ENCODE results near the gene MARVELD3. TPM values are rescaled to one million over a fixed set of nuclear protein-coding genes. Genes with fewer than 3 reads are reported as not detected.

The MARVELD3 gene
- total and polyA plus RNA-seq, 4 donors: 3.6 to 9.3 (median 8.2) TPM

GRCh38 chr16:71590584-71590983 is 35.4 kb upstream of the MARVELD3 start:
- H3K4me3 ChIP-seq: no peak overlapping the region
- H3K9ac ChIP-seq (ENCODE audit: insufficient read depth in 1 of 2, low read length in 2 of 2): no peak overlapping the region
- no peak for TF ChIP-seq CTCF (IDR thresholded peaks at IDR 0.05; ENCODE audit: control extremely low read depth, extremely low read depth)
- no peak for ATAC-seq (ENCODE audit: insufficient read depth, low FRiP score)
- H3K4me1 ChIP-seq (ENCODE audit: control insufficient read depth in 5 of 5, insufficient read depth in 5 of 5, low read length in 5 of 5): no peaks in the 10 kb centered on the region
- H3K9me3 ChIP-seq (ENCODE audit: control insufficient read depth in 4 of 4, insufficient read depth in 3 of 4, low read length in 3 of 4): no peaks in the 10 kb centered on the region
- WGBS, 2 donors: 82 to 83% methylated on average over 4 of the region's 4 CpGs
- no peaks in the 10 kb centered on the region for H3K27me3 ChIP-seq (ENCODE audit: control insufficient read depth in 3 of 3, insufficient read depth in 3 of 3, low read length in 2 of 3)
- DNase-seq: no peak
- no peaks in the 10 kb centered on the region for H3K36me3 ChIP-seq (ENCODE audit: control insufficient read depth in 4 of 4, insufficient read depth in 4 of 4, low read length in 4 of 4)
- no peak overlapping the region for H3K27ac ChIP-seq (ENCODE audit: low read depth in 1 of 2, low read length in 1 of 2)

- Histone ChIP-seq H3K4me1 (ENCODE audit: control insufficient read depth in 5 of 5, insufficient read depth in 5 of 5, low read length in 5 of 5) (no peaks in the 10 kb centered on the region), H3K36me3 (ENCODE audit: control insufficient read depth in 4 of 4, insufficient read depth in 4 of 4, low read length in 4 of 4) (no peaks in the 10 kb centered on the region), H3K27ac (ENCODE audit: low read depth in 1 of 2, low read length in 1 of 2) (no peak overlapping the region), H3K9me3 (ENCODE audit: control insufficient read depth in 4 of 4, insufficient read depth in 3 of 4, low read length in 3 of 4) (no peaks in the 10 kb centered on the region), H3K9ac (ENCODE audit: insufficient read depth in 1 of 2, low read length in 2 of 2) (no peak overlapping the region), H3K27me3 (ENCODE audit: control insufficient read depth in 3 of 3, insufficient read depth in 3 of 3, low read length in 2 of 3) (no peaks in the 10 kb centered on the region), H3K4me3 (no peak overlapping the region)
- WGBS, 2 donors: 80% methylated on average over 2 of the region's 3 CpGs
- TF ChIP-seq CTCF (IDR thresholded peaks at IDR 0.05; ENCODE audit: control extremely low read depth, extremely low read depth): no peak
- DNase-seq (no peak), ATAC-seq (ENCODE audit: insufficient read depth, low FRiP score) (no peak)
These were observed 34.1 kb upstream of the MARVELD3 start for GRCh38 chr16:71591917-71592316.

GRCh38 chr16:71593048-71593999 is 32.7 kb upstream of the MARVELD3 start:
- DNase-seq (no peak), ATAC-seq (ENCODE audit: insufficient read depth, low FRiP score) (no peak)
- H3K4me1 ChIP-seq (ENCODE audit: control insufficient read depth in 5 of 5, insufficient read depth in 5 of 5, low read length in 5 of 5): no peaks in the 10 kb centered on the region
- H3K9me3 ChIP-seq (ENCODE audit: control insufficient read depth in 4 of 4, insufficient read depth in 3 of 4, low read length in 3 of 4): no peaks in the 10 kb centered on the region
- no peak for TF ChIP-seq CTCF (IDR thresholded peaks at IDR 0.05; ENCODE audit: control extremely low read depth, extremely low read depth)
- no peak overlapping the region for H3K9ac ChIP-seq (ENCODE audit: insufficient read depth in 1 of 2, low read length in 2 of 2)
- H3K36me3 ChIP-seq (ENCODE audit: control insufficient read depth in 4 of 4, insufficient read depth in 4 of 4, low read length in 4 of 4): no peaks in the 10 kb centered on the region
- H3K4me3 ChIP-seq: no peak overlapping the region
- H3K27ac ChIP-seq (ENCODE audit: low read depth in 1 of 2, low read length in 1 of 2): no peak overlapping the region
- 81 to 87% methylated on average over 3 of the region's 3 CpGs for WGBS, 2 donors
- H3K27me3 ChIP-seq (ENCODE audit: control insufficient read depth in 3 of 3, insufficient read depth in 3 of 3, low read length in 2 of 3): no peaks in the 10 kb centered on the region

Data from lung (tissue), 12 donors.